ENCODE measurements around the gene CRYZ. TPM values are rescaled to one million over a fixed set of nuclear protein-coding genes. Genes with fewer than 3 reads are reported as not detected.

CRYZ gene
- total RNA-seq, 3 donors from 2014 or later (not counting 1 experiment from before 2014, with no cell fraction given) = 15.2 to 24.1 (median 22.0) TPM

- Mint-ChIP-seq H3K4me1 (no peaks in the 10 kb centered on the region), H3K27me3 (ENCODE audit: low read depth in 2 of 2) (peaks cover 0 to 6% of the 10 kb centered on the region in 2 donors), H3K4me3 (no peak overlapping the region), H3K27ac (no peak overlapping the region), H3K9me3 (no peaks in the 10 kb centered on the region), H3K36me3 (no peaks in the 10 kb centered on the region)
- Histone ChIP-seq H3K4me3 (ENCODE audit: low read length) (no peak overlapping the region), H3K27me3 (ENCODE audit: control insufficient read depth, insufficient read depth, low read length) (no peaks in the 10 kb centered on the region), H3K36me3 (ENCODE audit: control insufficient read depth, insufficient read depth, low read length) (no peaks in the 10 kb centered on the region), H3K9me3 (ENCODE audit: control insufficient read depth, insufficient read depth, low read length) (no peaks in the 10 kb centered on the region), H3K4me1 (ENCODE audit: control insufficient read depth, insufficient read depth, low read length) (no peaks in the 10 kb centered on the region), H3K27ac (ENCODE audit: low read length) (no peak overlapping the region)
- WGBS (ENCODE audit: insufficient coverage) = 81% methylated on average over 2 of the region's 3 CpGs
- no peak for TF ChIP-seq CTCF (IDR thresholded peaks at IDR 0.05)
- DNase-seq = no peak
- intact Hi-C loops (cut with micrococcal nuclease) = no loop called here
- no peak for ATAC-seq
Observed at GRCh38 chr1:74681001-74681400, 51.8 kb downstream of the CRYZ start.

- Histone ChIP-seq H3K4me1 (ENCODE audit: control insufficient read depth, insufficient read depth, low read length) (no peaks in the 10 kb centered on the region), H3K9me3 (ENCODE audit: control insufficient read depth, insufficient read depth, low read length) (no peaks in the 10 kb centered on the region), H3K4me3 (ENCODE audit: low read length) (no peak overlapping the region), H3K27me3 (ENCODE audit: control insufficient read depth, insufficient read depth, low read length) (no peaks in the 10 kb centered on the region), H3K36me3 (ENCODE audit: control insufficient read depth, insufficient read depth, low read length) (no peaks in the 10 kb centered on the region), H3K27ac (ENCODE audit: low read length) (no peak overlapping the region)
- ATAC-seq = no peak
- intact Hi-C loops (cut with micrococcal nuclease) = no loop called here
- Mint-ChIP-seq H3K27ac (no peak overlapping the region), H3K9me3 (no peaks in the 10 kb centered on the region), H3K36me3 (no peaks in the 10 kb centered on the region), H3K4me3 (no peak overlapping the region), H3K27me3 (ENCODE audit: low read depth in 2 of 2) (peaks cover 2 to 9% of the 10 kb centered on the region in 2 donors), H3K4me1 (no peaks in the 10 kb centered on the region)
- WGBS (ENCODE audit: insufficient coverage) = 81% methylated on average over 2 of the region's 2 CpGs
- DNase-seq = no peak
- no peak for TF ChIP-seq CTCF (IDR thresholded peaks at IDR 0.05)
Observed at GRCh38 chr1:74679811-74680210, 53.0 kb downstream of the CRYZ start.

GRCh38 chr1:74677926-74678325, 54.9 kb downstream of the CRYZ start:
- Histone ChIP-seq H3K27me3 (ENCODE audit: control insufficient read depth, insufficient read depth, low read length) (no peaks in the 10 kb centered on the region), H3K27ac (ENCODE audit: low read length) (no peak overlapping the region), H3K9me3 (ENCODE audit: control insufficient read depth, insufficient read depth, low read length) (no peaks in the 10 kb centered on the region), H3K4me1 (ENCODE audit: control insufficient read depth, insufficient read depth, low read length) (no peaks in the 10 kb centered on the region), H3K36me3 (ENCODE audit: control insufficient read depth, insufficient read depth, low read length) (no peaks in the 10 kb centered on the region), H3K4me3 (ENCODE audit: low read length) (no peak overlapping the region)
- Mint-ChIP-seq H3K27ac (no peak overlapping the region), H3K4me3 (no peak overlapping the region), H3K36me3 (no peaks in the 10 kb centered on the region), H3K27me3 (ENCODE audit: low read depth in 2 of 2) (peaks cover 9 to 20% of the 10 kb centered on the region in 2 donors), H3K4me1 (peaks cover 0 to 3% of the 10 kb centered on the region in 2 donors), H3K9me3 (no peaks in the 10 kb centered on the region)
- DNase-seq = no peak
- intact Hi-C loops (cut with micrococcal nuclease) = no loop called here
- no peak for TF ChIP-seq CTCF (IDR thresholded peaks at IDR 0.05)
- ATAC-seq = no peak

- Histone ChIP-seq H3K27me3 (ENCODE audit: control insufficient read depth, insufficient read depth, low read length) (no peaks in the 10 kb centered on the region), H3K4me3 (ENCODE audit: low read length) (no peak overlapping the region), H3K36me3 (ENCODE audit: control insufficient read depth, insufficient read depth, low read length) (no peaks in the 10 kb centered on the region), H3K9me3 (ENCODE audit: control insufficient read depth, insufficient read depth, low read length) (no peaks in the 10 kb centered on the region), H3K27ac (ENCODE audit: low read length) (no peak overlapping the region), H3K4me1 (ENCODE audit: control insufficient read depth, insufficient read depth, low read length) (no peaks in the 10 kb centered on the region)
- ATAC-seq = no peak
- Mint-ChIP-seq H3K4me1 (peaks cover 0 to 3% of the 10 kb centered on the region in 2 donors), H3K4me3 (no peak overlapping the region), H3K36me3 (no peaks in the 10 kb centered on the region), H3K27me3 (ENCODE audit: low read depth in 2 of 2) (peaks cover 16 to 28% of the 10 kb centered on the region in 2 donors), H3K9me3 (peaks cover 4 to 8% of the 10 kb centered on the region in 2 donors), H3K27ac (no peak overlapping the region)
- 67% methylated on average over 6 of the region's 6 CpGs for WGBS (ENCODE audit: insufficient coverage)
- DNase-seq = no peak
- intact Hi-C loops (cut with micrococcal nuclease) = no loop called here
- TF ChIP-seq CTCF (IDR thresholded peaks at IDR 0.05) = no peak
Observed at GRCh38 chr1:74674278-74675048, 58.4 kb downstream of the CRYZ start.

All from natural killer cell (primary cell).